HFFc6 (cell line): ENCODE data around the gene GDF10. TPM values are rescaled to one million over a fixed set of nuclear protein-coding genes. Genes with fewer than 3 reads are reported as not detected.

Source experiments
- DNase-seq: peaks from one replicate; pipeline ENCODE4 v3.0.0-alpha.2; 2018
- H3K27ac Mint-ChIP-seq: 2 replicates; pipeline ENCODE4 v1.8.0; 2020; ENCODE audit warnings: mild to moderate bottlenecking, mixed read lengths
- H3K27me3 Mint-ChIP-seq: 2 replicates; pipeline ENCODE4 v1.8.0; 2021; ENCODE audit warnings: mild to moderate bottlenecking, moderate library complexity, mixed read lengths; ENCODE audit not compliant: insufficient read depth
- H3K36me3 Mint-ChIP-seq: 2 replicates; pipeline ENCODE4 v1.8.0; 2021; ENCODE audit warnings: low read depth, mixed read lengths
- H3K4me1 Mint-ChIP-seq: 2 replicates; pipeline ENCODE4 v1.8.0; 2020; ENCODE audit warnings: low read depth, mixed read lengths
- H3K4me3 Mint-ChIP-seq: 2 replicates; pipeline ENCODE4 v1.8.0; 2020; ENCODE audit warnings: mild to moderate bottlenecking, moderate library complexity, mixed read lengths
- H3K9me3 Mint-ChIP-seq: 2 replicates; pipeline ENCODE4 v1.8.0; 2020; ENCODE audit warnings: mild to moderate bottlenecking, mixed read lengths
- total RNA-seq, 6 experiments: library from RNA; stranded (reverse); fragmentation: NEBNext Ultra II Directional; extraction: Animal tissue kit (Norgen Biotek cat#: 25700); gene quantifications; 2 replicates in 1 of 6; 3 replicates in 5 of 6; pipeline ENCODE4 v1.2.3, GENCODE V29; 2021
- TF ChIP-seq, protein P1 (sequence below): fragments of 200-600 bp; sonication (generic); IDR thresholded peaks from 2 replicates; pipeline ENCODE4 v1.5.0; 2021; ENCODE audit warnings: antibody characterized with exemption, mild to moderate bottlenecking

GDF10 gene
- total RNA-seq, 6 experiments from 2014 or later, result not detected

DNA sequence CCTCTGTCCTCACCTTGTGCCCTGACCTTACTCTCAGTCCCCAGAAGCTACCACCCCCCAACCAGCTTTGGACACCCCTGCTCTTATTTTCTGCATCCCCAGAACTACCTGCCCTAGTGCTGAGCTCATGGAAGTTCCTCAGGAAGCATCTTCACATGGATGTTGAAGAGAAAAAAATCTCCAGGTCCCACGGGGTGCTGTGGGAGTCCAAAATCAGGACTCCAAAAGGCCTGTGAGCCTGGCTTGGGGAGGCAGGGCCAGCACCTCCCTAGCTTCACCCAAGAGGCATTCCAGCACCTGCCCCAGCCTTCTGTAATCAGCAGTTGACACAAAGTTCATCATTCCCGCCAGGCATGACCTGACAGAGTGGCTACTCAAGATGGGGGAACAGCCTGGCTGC, 20.7 kb upstream of the GDF10 start:
- no peak overlapping the region for H3K4me3 Mint-ChIP-seq
- no peaks in the 10 kb centered on the region for H3K9me3 Mint-ChIP-seq
- no peak for DNase-seq
- TF ChIP-seq, protein P1, sequence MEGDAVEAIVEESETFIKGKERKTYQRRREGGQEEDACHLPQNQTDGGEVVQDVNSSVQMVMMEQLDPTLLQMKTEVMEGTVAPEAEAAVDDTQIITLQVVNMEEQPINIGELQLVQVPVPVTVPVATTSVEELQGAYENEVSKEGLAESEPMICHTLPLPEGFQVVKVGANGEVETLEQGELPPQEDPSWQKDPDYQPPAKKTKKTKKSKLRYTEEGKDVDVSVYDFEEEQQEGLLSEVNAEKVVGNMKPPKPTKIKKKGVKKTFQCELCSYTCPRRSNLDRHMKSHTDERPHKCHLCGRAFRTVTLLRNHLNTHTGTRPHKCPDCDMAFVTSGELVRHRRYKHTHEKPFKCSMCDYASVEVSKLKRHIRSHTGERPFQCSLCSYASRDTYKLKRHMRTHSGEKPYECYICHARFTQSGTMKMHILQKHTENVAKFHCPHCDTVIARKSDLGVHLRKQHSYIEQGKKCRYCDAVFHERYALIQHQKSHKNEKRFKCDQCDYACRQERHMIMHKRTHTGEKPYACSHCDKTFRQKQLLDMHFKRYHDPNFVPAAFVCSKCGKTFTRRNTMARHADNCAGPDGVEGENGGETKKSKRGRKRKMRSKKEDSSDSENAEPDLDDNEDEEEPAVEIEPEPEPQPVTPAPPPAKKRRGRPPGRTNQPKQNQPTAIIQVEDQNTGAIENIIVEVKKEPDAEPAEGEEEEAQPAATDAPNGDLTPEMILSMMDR, result no peak
- no peaks in the 10 kb centered on the region for H3K36me3 Mint-ChIP-seq
- peaks cover 26% of the 10 kb centered on the region for H3K27me3 Mint-ChIP-seq
- H3K4me1 Mint-ChIP-seq, result no peaks in the 10 kb centered on the region
- no peak overlapping the region for H3K27ac Mint-ChIP-seq

DNA sequence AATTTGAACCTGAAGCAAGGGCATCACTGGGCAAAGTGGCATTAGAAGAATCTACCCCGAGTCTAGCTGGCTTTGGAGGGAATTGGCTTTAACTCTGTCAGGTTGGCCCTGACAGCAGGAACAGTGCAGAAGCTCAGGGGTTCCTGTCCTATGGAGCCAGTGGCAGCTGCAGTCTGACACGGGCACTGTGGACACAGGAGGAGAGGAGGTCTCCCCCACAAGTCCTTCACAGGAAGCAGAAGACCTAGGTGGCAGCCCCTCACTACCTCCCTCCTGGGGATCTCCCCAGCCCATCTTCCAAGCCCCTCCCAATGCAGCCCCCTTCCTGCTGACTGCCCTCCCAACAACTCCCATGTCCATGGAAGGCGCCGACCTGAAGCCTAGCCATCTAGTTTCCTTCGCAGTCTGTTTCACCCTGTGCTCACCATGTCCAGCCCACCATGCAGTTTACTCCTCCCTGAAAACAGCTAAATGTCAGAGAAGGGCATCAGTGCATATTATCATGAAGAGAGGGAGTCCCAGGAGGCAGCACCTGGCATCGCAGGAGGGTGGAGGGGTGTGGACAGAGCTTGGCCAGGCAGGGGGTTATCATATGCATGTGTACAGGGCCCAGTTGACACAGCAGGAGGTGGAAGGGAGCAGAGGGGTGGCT, 17.9 kb upstream of the GDF10 start:
- Mint-ChIP-seq H3K9me3 (no peaks in the 10 kb centered on the region), H3K4me3 (no peak overlapping the region), H3K4me1 (no peaks in the 10 kb centered on the region), H3K27me3 (peaks cover 34% of the 10 kb centered on the region), H3K27ac (no peak overlapping the region), H3K36me3 (no peaks in the 10 kb centered on the region)
- no peak for DNase-seq
- TF ChIP-seq, protein P1, result no peak

DNA sequence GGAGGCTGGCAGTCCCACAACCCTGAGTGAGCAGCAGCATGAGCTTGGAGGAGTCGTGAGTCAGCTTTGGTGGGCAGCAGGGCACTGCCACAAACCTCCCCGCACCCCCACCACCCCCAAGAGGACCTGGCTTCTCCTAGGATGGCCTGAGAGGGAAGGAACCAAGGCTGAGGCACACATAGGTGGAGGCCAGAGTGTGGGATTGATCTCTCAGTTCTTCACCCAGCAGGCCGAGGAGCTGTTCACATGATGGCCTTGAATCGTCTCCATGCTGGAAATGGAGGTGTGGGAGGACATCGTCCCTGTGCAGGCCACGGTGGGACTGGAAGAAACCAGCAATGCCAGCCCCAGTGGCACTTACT, 17.4 kb upstream of the GDF10 start:
- Mint-ChIP-seq H3K9me3 (no peaks in the 10 kb centered on the region), H3K4me1 (no peaks in the 10 kb centered on the region), H3K4me3 (no peak overlapping the region), H3K27me3 (peaks cover 34% of the 10 kb centered on the region), H3K36me3 (no peaks in the 10 kb centered on the region), H3K27ac (no peak overlapping the region)
- TF ChIP-seq, protein P1, result no peak
- DNase-seq, result no peak

DNA sequence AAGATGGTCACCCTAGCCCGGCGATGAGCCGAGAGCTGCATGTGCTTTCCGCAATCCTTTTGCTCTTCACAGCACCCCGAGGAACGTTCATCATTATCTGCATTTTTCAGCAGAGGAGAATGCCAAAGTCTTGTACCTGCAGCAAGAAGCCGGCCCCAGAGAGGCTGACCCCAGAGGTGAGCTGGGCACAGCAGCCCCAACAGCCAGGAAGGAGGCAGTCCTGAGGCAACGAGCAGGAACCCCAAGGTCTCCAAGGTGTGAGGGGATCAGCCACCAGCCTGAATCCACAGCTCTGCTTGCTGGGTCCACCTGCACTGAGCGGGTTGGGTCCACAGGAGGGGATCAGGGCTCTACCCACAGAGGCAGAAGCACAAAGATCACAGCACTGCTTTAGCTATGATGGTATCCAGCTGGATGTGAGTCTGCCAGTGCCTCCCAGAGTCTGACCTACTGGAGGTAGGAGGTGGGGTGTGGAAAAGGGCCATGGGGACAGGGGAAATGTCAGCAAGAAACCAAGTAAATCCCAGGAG, 16.8 kb upstream of the GDF10 start:
- no peak for DNase-seq
- no peak overlapping the region for H3K4me3 Mint-ChIP-seq
- H3K4me1 Mint-ChIP-seq, result no peaks in the 10 kb centered on the region
- no peaks in the 10 kb centered on the region for H3K9me3 Mint-ChIP-seq
- no peaks in the 10 kb centered on the region for H3K36me3 Mint-ChIP-seq
- TF ChIP-seq, protein P1, result no peak
- H3K27me3 Mint-ChIP-seq, result peaks cover 33% of the 10 kb centered on the region
- H3K27ac Mint-ChIP-seq, result no peak overlapping the region

DNA sequence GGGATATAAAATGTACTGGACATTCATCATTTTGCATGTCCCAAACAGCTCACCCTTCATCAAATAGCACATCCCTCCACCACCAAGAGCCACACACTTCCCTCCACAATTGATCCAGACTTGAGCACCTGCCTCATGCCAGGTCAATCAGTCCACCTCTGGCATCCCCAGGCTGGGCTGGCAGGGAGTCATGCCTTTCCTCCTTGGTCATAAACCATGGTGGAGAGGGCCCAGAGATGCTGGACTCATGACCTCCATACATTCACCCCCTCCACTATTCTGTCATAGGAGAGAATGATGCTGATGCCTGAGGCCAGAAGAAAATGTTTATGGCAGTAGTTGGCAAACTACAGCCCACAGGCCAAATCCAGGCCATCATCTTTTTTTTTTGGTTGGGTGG, 16.1 kb upstream of the GDF10 start:
- no peak overlapping the region for H3K4me3 Mint-ChIP-seq
- no peak for DNase-seq
- TF ChIP-seq, protein P1, result no peak
- no peaks in the 10 kb centered on the region for H3K9me3 Mint-ChIP-seq
- no peaks in the 10 kb centered on the region for H3K36me3 Mint-ChIP-seq
- peaks cover 28% of the 10 kb centered on the region for H3K27me3 Mint-ChIP-seq
- H3K4me1 Mint-ChIP-seq, result no peaks in the 10 kb centered on the region
- H3K27ac Mint-ChIP-seq, result no peak overlapping the region
